SK-N-SH (cell line): ENCODE data around the gene COL23A1. TPM values are rescaled to one million over a fixed set of nuclear protein-coding genes. Genes with fewer than 3 reads are reported as not detected.

Experiments
- CTCF ChIA-PET: fragments of 300-600, 350-600 bp; formaldehyde crosslinking; extraction: SDS; loops from one replicate; lab custom pipeline; 2021; lab: Yijun Ruan, JAX
- POLR2A ChIA-PET: fragments of 350-600 bp; sonication (Branson Sonifier 250); formaldehyde crosslinking; extraction: SDS; loops from one replicate; lab custom pipeline; 2020; ENCODE audit warnings: antibody characterized with exemption, inconsistent platforms; lab: Yijun Ruan, JAX
- DNase-seq: peaks from one replicate; pipeline ENCODE4 v3.0.0; 2012
- H2AFZ ChIP-seq: fragments of 200-600 bp; sonication (generic); 2 replicates; pipeline ENCODE4 v1.8.1; 2016; ENCODE audit warnings: antibody characterized with exemption, mild to moderate bottlenecking, low read depth
- H3F3A ChIP-seq: fragments of 200-600 bp; sonication (generic); replicated peaks from 2 replicates; pipeline ENCODE3; 2016; ENCODE audit warnings: antibody characterized with exemption, mild to moderate bottlenecking; ENCODE audit not compliant: insufficient read depth
- H3K27ac ChIP-seq, 2 experiments: fragments of 200-500 bp in 1 of 2; fragments of 200-600 bp in 1 of 2; sonication (Bioruptor generic) in 1 of 2; sonication (generic), shearing (Covaris generic) in 1 of 2; 2 replicates each; pipeline versions ENCODE4 v1.5.1 to v1.6.1; 2014 to 2016; ENCODE audit warnings: low read depth in 2 of 2, inconsistent platforms in 1 of 2, low read length in 1 of 2, mild to moderate bottlenecking in 1 of 2, mixed read lengths in 1 of 2
- H3K27me3 ChIP-seq: fragments of 200-600 bp; sonication (generic), shearing (Covaris generic); 2 replicates; pipeline ENCODE4 v1.6.1; 2016; ENCODE audit warnings: mixed run types; ENCODE audit not compliant: insufficient read depth
- H3K36me3 ChIP-seq, 2 experiments: fragments of 200-500 bp in 1 of 2; fragments of 200-600 bp in 1 of 2; sonication (Bioruptor generic) in 1 of 2; sonication (generic) in 1 of 2; replicated peaks in 1 of 2; 2 replicates each; pipeline versions ENCODE3 to v1.5.1; 2014 to 2016; ENCODE audit warnings: low read length in 1 of 2, mild to moderate bottlenecking in 1 of 2; ENCODE audit not compliant: insufficient read depth in 2 of 2, control insufficient read depth in 1 of 2
- H3K4me1 ChIP-seq, 2 experiments: fragments of 200-500 bp in 1 of 2; fragments of 200-600 bp in 1 of 2; sonication (Bioruptor generic) in 1 of 2; sonication (generic), shearing (Covaris generic) in 1 of 2; 2 replicates each; pipeline versions ENCODE4 v1.5.1 to v1.6.1; 2014 to 2016; ENCODE audit warnings: low read depth in 1 of 2, low read length in 1 of 2, mixed run types in 1 of 2; ENCODE audit not compliant: insufficient read depth in 2 of 2, control insufficient read depth in 1 of 2
- H3K4me2 ChIP-seq: fragments of 200-600 bp; sonication (generic), shearing (Covaris generic); 2 replicates; pipeline ENCODE4 v1.6.1; 2017; ENCODE audit warnings: mixed run types
- H3K4me3 ChIP-seq, 2 experiments: fragments of 200-500 bp in 1 of 2; fragments of 200-600 bp in 1 of 2; sonication (Bioruptor generic) in 1 of 2; sonication (generic), shearing (Covaris generic) in 1 of 2; 2 replicates each; pipeline versions ENCODE4 v1.5.1 to v1.8.1; 2014 to 2016; ENCODE audit warnings: low read depth in 2 of 2, inconsistent platforms in 1 of 2, low read length in 1 of 2, mild to moderate bottlenecking in 1 of 2, mixed read lengths in 1 of 2, moderate library complexity in 1 of 2
- H3K79me2 ChIP-seq: fragments of 200-600 bp; sonication (generic); 2 replicates; pipeline ENCODE4 v1.8.1; 2017; ENCODE audit warnings: mild to moderate bottlenecking; ENCODE audit not compliant: insufficient read depth
- H3K9ac ChIP-seq: fragments of 200-600 bp; sonication (generic); 2 replicates; pipeline ENCODE4 v1.6.1; 2017; ENCODE audit warnings: mixed run types
- H3K9me2 ChIP-seq: fragments of 200-600 bp; sonication (generic); 2 replicates; pipeline ENCODE4 v1.6.1; 2017; ENCODE audit warnings: mixed run types
- H3K9me3 ChIP-seq: fragments of 200-600 bp; sonication (generic); 2 replicates; pipeline ENCODE4 v1.6.1; 2017; ENCODE audit warnings: mixed run types, mild to moderate bottlenecking, moderate library complexity
- H4K20me1 ChIP-seq: fragments of 200-600 bp; sonication (generic); 2 replicates; pipeline ENCODE4 v1.6.1; 2017; ENCODE audit warnings: mild to moderate bottlenecking, mixed run types; ENCODE audit not compliant: insufficient read depth
- CHD2 ChIP-seq: fragments of 150-350 bp; IDR thresholded peaks from 2 replicates; pipeline ENCODE4 v1.6.1; 2018; ENCODE audit warnings: low read length; ENCODE audit not compliant: partially characterized antibody
- EP300 ChIP-seq, 2 experiments: IDR thresholded peaks; 2 replicates each; pipeline versions ENCODE4 v1.4.0 to v1.6.1; 2012; ENCODE audit warnings: borderline replicate concordance in 1 of 2, low read depth in 1 of 2, low read length in 1 of 2
- EZH2phosphoT487 ChIP-seq: fragments of 200-600 bp; sonication (generic); IDR thresholded peaks from 2 replicates; pipeline ENCODE4 v1.6.1; 2017; ENCODE audit warnings: low read depth, mixed run types, mild to moderate bottlenecking, antibody characterized with exemption, moderate library complexity, borderline replicate concordance
- FOXJ3 ChIP-seq: sonication (generic); formaldehyde crosslinking; IDR thresholded peaks from 2 replicates; pipeline ENCODE4 v1.5.1; 2020; ENCODE audit warnings: mild to moderate bottlenecking, missing genetic modification reagents
- FOXM1 ChIP-seq: IDR thresholded peaks from 2 replicates; pipeline ENCODE4 v1.4.0; 2012; ENCODE audit warnings: low read depth, mild to moderate bottlenecking
- GABPA ChIP-seq: IDR thresholded peaks from 2 replicates; pipeline ENCODE4 v1.4.0; 2012; ENCODE audit warnings: low read depth, mild to moderate bottlenecking
- IRF3 ChIP-seq: fragments of 150-350 bp; IDR thresholded peaks from 2 replicates; pipeline ENCODE4 v1.6.1; 2016; ENCODE audit warnings: mild to moderate bottlenecking, low read depth, low read length
- JUND ChIP-seq: IDR thresholded peaks from 2 replicates; pipeline ENCODE4 v1.4.0; 2012
- MAX ChIP-seq: IDR thresholded peaks from 2 replicates; pipeline ENCODE4 v1.4.0; 2012; ENCODE audit warnings: low read depth
- MEF2A ChIP-seq: IDR thresholded peaks from 2 replicates; pipeline ENCODE4 v1.4.0; 2012; ENCODE audit warnings: low read depth, borderline replicate concordance
- NFIC ChIP-seq: IDR thresholded peaks from 2 replicates; pipeline ENCODE4 v1.4.0; 2012; ENCODE audit warnings: borderline replicate concordance
- NRF1 ChIP-seq: IDR thresholded peaks from 2 replicates; pipeline ENCODE4 v1.6.1; 2012; ENCODE audit warnings: low read depth, mild to moderate bottlenecking, low read length
- POLR2AphosphoS5 ChIP-seq: IDR thresholded peaks from 2 replicates; pipeline ENCODE4 v1.6.1; 2012; ENCODE audit warnings: low read depth, low read length
- RCOR1 ChIP-seq: fragments of 150-350 bp; IDR thresholded peaks from 2 replicates; pipeline ENCODE4 v1.6.1; 2017; ENCODE audit warnings: antibody characterized with exemption, low read length
- RFX5 ChIP-seq: IDR thresholded peaks from 2 replicates; pipeline ENCODE4 v1.6.1; 2012; ENCODE audit warnings: mild to moderate bottlenecking, improper control_type of control experiment, low read length
- RXRA ChIP-seq: IDR thresholded peaks from 2 replicates; pipeline ENCODE4 v1.4.0; 2012; ENCODE audit warnings: low read depth, mild to moderate bottlenecking, borderline replicate concordance
- SIN3A ChIP-seq: IDR thresholded peaks from 2 replicates; pipeline ENCODE4 v1.6.1; 2012; ENCODE audit warnings: low read depth, mild to moderate bottlenecking, low read length, moderate library complexity, borderline replicate concordance
- SMC3 ChIP-seq: IDR thresholded peaks from 2 replicates; pipeline ENCODE4 v1.6.1; 2012; ENCODE audit warnings: low read depth, low read length, improper control_type of control experiment
- TCF12 ChIP-seq: IDR thresholded peaks from 2 replicates; pipeline ENCODE4 v1.4.0; 2012
- USF1 ChIP-seq: IDR thresholded peaks from 2 replicates; pipeline ENCODE4 v1.4.0; 2012; ENCODE audit warnings: low read depth, borderline replicate concordance
- ZBTB33 ChIP-seq: IDR thresholded peaks from 2 replicates; pipeline ENCODE4 v1.4.0; 2012; ENCODE audit warnings: low read depth, borderline replicate concordance
- WGBS: methylation state at CpG from one replicate; pipeline ENCODE4 v1.1.6; 2017; ENCODE audit warnings: low lambda C conversion rate; 5-methylcytosine and 5-hydroxymethylcytosine counted together
- polyA plus RNA-seq, 3 experiments: library from polyadenylated mRNA; depleted of rRNA; stranded (reverse); fragments of >200 nt; gene quantifications; 2 replicates each; pipeline ENCODE4 v1.2.3, GENCODE V29; 2012

Gene COL23A1
- polyA plus RNA-seq, 1 of the 3 experiments (the other 2 are of a cell fraction): 0.10 TPM

GRCh38 chr5:178415353-178415752 lies 174.8 kb downstream of the COL23A1 start:
- CTCF ChIA-PET: no interaction called here

GRCh38 chr5:178413988-178414387 lies 176.2 kb downstream of the COL23A1 start:
- Histone ChIP-seq H3K9me3 (no peaks in the 10 kb centered on the region), H2AFZ (no peak overlapping the region), H3K79me2 (no peaks in the 10 kb centered on the region), H3K27me3 (no peaks in the 10 kb centered on the region), H3K4me3 (no peak overlapping the region), H3F3A (no peaks in the 10 kb centered on the region), H3K36me3 (no peaks in the 10 kb centered on the region), H3K9me2 (no peaks in the 10 kb centered on the region), H3K9ac (no peak overlapping the region), H3K27ac (no peak overlapping the region; a peak in 1 of 4 replicates), H3K4me1 (peaks cover 0 to 35% of the 10 kb centered on the region in 2 experiments; a peak in 1 of 4 replicates), H3K4me2 (no peak overlapping the region), H4K20me1 (no peaks in the 10 kb centered on the region)
- TF ChIP-seq USF1 (no peak), FOXJ3 (CRISPR knock-in tag) (no peak), TCF12 (no peak), RFX5 (no peak), EZH2phosphoT487 (no peak), RXRA (no peak), RCOR1 (no peak), FOXM1 (no peak), SIN3A (no peak), MEF2A (no peak)
- DNase-seq: peak; percentile 20
- CTCF ChIA-PET: interaction anchor here (1.0 kb wide), 1 partner anchor 39 kb away, joined by 3 read pairs; no protein-coding TSS in a partner anchor
- WGBS: 48% methylated on average over 4 of the region's 4 CpGs
- POLR2A ChIA-PET: no interaction called here

More at GRCh38 chr5:178415353-178415752, 174.8 kb downstream of the COL23A1 start:
- 53% methylated on average over 11 of the region's 17 CpGs for WGBS
- H3K9me2 ChIP-seq: no peaks in the 10 kb centered on the region
- no peaks in the 10 kb centered on the region for H4K20me1 ChIP-seq
- peaks cover 0 to 47% of the 10 kb centered on the region in 2 experiments; a peak in 1 of 4 replicates for H3K4me1 ChIP-seq
- H3K79me2 ChIP-seq: no peaks in the 10 kb centered on the region
- no peak overlapping the region; a peak in 1 of 4 replicates for H3K27ac ChIP-seq
- no peak overlapping the region for H3K9ac ChIP-seq
- H3K9me3 ChIP-seq: no peaks in the 10 kb centered on the region
- POLR2A ChIA-PET: no interaction called here
- no peak overlapping the region for H3K4me3 ChIP-seq
- no peak overlapping the region for H2AFZ ChIP-seq
- DNase-seq: peak; percentile 13
- no peak overlapping the region for H3K4me2 ChIP-seq
- TF ChIP-seq SMC3 (no peak), MAX (no peak), JUND (no peak)
- TF ChIP-seq, all 33 proteins: peak for 0
- Histone ChIP-seq H3F3A (no peaks in the 10 kb centered on the region), H3K36me3 (no peaks in the 10 kb centered on the region), H3K27me3 (no peaks in the 10 kb centered on the region)

- POLR2A ChIA-PET: no interaction called here
- Histone ChIP-seq H3K9ac (no peak overlapping the region), H3K4me3 (no peak overlapping the region), H3K27me3 (no peaks in the 10 kb centered on the region), H4K20me1 (no peaks in the 10 kb centered on the region), H3K4me2 (no peak overlapping the region), H3K4me1 (peaks cover 0 to 11% of the 10 kb centered on the region in 2 experiments; a peak in 1 of 4 replicates), H3K9me3 (no peaks in the 10 kb centered on the region), H3K36me3 (no peaks in the 10 kb centered on the region), H3K79me2 (no peaks in the 10 kb centered on the region), H3F3A (no peaks in the 10 kb centered on the region), H2AFZ (no peak overlapping the region), H3K27ac (no peak overlapping the region), H3K9me2 (no peaks in the 10 kb centered on the region)
- no peak for DNase-seq
- WGBS: 26% methylated on average over 2 of the region's 2 CpGs
- CTCF ChIA-PET: no interaction called here
- TF ChIP-seq NFIC (no peak), TCF12 (no peak), ZBTB33 (no peak), GABPA (no peak), EP300 (IDR thresholded peaks at IDR 0.05; ENCODE audit: borderline replicate concordance in 1 of 2, low read depth in 1 of 2, low read length in 1 of 2) (no peak), NRF1 (no peak), IRF3 (no peak), POLR2AphosphoS5 (no peak), RFX5 (no peak), FOXM1 (no peak), CHD2 (no peak)
Measured at GRCh38 chr5:178411083-178411482, 179.1 kb downstream of the COL23A1 start.
